Colon (tissue), 2 donors: ENCODE data around the gene DAZAP1.
"Not testable (repeated sequence)": the region's sequence is repeated elsewhere in the genome, so short reads cannot be mapped to it uniquely, and the experiment has no call there.

Source experiments
- FAIRE-seq: peaks from 2 replicates; lab custom pipeline; 2012; peaks lifted over from hg19 to GRCh38; lab: Jason Lieb, UNC
- donor health status: control.
- donor health status: control.

The DAZAP1 gene

DNA sequence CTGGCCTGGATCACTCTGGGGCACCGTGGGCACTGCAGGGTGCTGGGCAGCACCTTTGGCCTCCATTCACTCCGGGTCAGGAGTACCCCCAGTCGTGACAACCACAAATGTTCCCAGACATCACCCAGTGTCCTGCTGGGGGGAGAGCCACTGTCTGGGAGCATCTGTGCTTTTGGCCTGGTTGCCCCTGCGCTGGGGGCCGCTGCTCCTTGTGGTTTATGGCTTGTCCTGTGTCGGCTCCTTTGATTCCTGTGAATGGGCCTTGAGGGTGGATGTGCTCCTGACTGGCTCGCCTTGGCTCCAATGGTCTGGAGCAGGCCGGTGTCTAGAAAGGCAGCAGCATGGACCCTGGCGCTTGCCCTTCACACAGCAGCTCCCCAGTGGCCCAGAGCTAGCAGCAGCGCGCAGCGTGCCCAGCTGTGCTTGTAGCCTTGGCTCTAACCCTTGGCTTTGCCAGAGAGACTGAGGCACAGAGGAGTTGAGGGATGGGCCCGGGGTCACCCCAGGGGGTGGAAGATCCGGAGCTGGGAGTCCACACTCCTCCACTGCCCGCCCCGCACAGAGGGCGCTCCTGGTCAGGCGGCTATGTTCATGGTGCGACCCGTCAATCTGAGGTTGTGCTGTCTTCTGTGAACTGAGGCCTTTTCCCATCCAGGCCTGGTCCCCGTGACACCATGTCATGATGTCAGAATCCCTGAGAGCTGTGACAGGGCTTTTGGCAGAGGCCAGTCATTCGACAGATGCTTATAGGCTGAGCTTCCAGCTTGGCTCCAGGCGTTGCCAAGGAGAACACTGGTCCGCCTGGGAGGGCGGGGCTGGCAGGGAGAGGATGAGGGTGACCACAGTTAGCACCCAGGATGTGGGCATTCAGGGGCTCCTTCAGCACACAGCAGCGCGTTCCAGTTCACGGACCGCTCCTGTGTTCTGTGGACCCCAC is 4.1 kb downstream of the DAZAP1 start:
- FAIRE-seq: no peak

- no peak for FAIRE-seq
Measured at GRCh38 chr19:1412323-1412923, 5.0 kb downstream of the DAZAP1 start.

DNA sequence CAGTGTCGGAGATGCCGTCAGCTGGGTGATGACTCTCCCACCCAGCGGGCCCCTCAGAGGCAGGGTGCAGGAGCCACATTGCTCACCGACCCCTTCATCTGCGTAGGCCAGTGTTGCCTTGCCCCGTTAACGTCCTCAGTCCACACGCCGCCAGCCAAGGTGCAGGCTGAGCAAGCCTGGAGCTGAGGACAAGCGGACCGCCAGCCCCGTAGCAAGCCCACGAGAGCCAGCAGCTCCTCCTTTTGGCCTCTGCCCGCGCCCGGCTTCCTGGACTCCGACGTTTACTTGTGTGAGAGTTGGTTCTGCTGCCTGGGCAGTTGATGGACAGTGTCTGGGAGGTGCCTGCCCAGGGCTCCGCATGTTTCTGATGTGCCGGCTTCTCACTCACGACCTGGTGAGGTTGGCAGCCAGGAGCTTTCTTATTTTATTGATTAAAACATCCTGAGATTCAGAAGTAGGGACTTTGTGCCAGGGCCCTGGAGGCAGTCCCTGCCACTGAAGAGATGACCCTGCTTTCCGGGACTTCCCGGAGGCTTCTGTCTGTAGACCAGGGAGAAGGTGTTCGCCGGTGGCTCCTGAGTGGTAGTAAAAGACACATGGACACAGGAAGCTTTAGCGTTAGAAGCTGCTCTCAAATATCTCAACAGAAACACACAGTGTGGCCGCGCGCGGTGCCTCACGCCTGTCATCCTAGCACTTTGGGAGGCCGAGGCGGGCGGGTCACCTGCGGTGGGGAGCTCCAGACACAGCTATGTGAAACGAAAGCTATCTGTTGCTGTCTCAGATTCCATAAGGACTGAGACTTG is 5.8 kb downstream of the DAZAP1 start:
- no peak for FAIRE-seq

GRCh38 chr19:1416014-1416841 is 8.8 kb downstream of the DAZAP1 start:
- FAIRE-seq: no peak

DNA sequence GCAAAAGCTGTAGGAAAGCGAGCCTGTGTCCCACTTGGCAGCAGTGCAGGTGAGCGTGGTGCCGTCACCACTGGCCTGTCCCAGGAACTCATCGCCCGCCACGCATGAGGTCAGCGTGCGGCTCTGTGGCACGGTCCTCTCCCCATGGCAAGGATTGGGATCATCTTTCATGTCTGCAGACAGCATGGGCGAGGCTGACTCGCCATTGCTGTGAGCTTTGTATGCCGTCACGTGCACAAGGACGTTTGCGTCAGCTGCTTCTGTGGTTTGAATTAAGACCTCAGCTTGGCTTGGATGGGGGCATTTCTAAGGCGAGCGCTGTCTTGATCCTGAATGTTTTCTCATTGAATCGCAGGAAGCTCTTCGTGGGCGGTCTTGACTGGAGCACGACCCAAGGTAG is 9.8 kb downstream of the DAZAP1 start:
- no peak for FAIRE-seq

DNA sequence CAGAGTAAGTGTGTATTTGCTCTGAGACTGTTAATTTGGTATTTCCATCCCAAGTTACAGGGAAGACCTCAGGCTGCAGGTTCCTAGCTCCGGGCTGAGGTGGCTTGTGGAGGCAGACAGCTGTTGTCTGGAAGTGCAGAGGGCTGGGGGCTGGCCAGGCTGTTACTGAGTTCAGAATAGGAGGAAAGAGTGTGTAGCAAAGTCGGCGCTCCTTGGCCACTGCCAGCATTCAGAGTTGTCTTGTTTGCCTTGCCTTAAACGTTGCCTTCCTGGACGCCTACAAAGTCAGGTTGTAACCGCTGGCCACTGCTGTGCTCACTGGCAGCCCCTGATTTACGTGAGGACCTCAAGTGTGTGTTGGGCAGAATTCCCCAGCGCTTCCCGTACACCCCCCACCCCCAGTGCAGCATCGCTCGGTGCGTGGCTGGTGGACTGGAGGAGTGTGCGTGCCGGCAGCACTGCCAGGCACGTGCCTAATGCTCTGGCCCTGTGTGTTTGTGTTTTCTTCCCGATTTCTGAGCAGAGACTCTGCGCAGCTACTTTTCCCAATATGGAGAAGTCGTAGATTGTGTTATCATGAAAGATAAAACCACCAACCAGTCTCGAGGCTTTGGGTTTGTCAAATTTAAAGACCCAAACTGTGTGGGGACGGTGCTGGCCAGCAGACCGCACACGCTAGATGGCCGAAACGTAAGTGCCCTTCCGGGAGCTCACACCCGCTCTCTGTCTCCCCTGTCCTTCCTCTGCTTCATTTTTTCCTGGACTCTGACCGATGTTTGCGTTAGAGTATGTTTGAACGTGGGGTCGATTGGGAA is 10.5 kb downstream of the DAZAP1 start:
- FAIRE-seq: no peak

DNA sequence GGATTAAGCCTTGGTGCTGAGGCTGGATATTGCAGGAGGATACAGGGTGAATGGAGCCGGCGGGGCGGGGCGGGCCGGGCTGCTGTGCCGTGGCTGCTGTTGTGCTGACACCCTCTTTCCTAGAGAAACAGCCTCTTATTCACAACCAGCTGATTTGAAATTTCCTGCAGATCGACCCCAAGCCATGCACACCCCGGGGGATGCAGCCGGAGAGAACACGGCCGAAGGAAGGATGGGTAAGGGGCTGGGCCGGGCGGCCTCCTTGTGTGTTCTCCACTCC is 11.1 kb downstream of the DAZAP1 start:
- FAIRE-seq: no peak

GRCh38 chr19:1418951-1419738 is 11.8 kb downstream of the DAZAP1 start:
- FAIRE-seq: no peak

DNA sequence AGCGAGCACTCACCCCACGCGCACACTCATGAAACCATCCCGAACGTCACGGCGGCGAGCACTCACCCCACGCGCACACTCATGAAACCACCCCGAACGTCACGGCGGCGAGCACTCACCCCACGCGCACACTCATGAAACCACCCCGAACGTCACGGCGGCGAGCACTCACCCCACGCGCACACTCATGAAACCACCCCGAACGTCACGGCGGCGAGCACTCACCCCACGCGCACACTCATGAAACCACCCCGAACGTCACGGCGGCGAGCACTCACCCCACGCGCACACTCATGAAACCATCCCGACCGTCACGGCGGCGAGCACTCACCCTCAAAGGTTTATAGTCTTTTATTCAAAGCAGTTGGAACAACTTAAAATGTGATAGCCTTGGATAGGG is 12.7 kb downstream of the DAZAP1 start:
- not testable (repeated sequence) for FAIRE-seq

DNA sequence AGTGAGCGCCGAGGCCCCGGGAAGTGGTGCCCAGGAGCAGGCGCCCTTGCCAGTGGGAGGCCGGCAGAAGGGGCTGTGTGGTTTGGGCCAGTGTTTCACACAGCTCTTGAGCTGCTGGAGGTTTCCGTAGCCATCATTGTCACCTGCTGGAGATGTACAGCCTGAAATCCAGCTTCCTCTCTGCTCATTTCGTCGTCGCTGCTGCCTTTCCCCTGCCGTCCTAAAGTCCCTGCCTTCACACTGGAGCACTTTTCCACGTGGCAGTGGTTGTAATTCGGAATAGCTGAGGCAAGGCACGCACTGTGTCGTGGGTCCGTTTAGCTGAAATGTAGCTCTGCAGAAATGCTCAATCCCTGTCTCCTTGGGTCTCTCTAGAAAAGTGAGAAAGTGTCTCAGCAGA is 13.2 kb downstream of the DAZAP1 start:
- FAIRE-seq: no peak

DNA sequence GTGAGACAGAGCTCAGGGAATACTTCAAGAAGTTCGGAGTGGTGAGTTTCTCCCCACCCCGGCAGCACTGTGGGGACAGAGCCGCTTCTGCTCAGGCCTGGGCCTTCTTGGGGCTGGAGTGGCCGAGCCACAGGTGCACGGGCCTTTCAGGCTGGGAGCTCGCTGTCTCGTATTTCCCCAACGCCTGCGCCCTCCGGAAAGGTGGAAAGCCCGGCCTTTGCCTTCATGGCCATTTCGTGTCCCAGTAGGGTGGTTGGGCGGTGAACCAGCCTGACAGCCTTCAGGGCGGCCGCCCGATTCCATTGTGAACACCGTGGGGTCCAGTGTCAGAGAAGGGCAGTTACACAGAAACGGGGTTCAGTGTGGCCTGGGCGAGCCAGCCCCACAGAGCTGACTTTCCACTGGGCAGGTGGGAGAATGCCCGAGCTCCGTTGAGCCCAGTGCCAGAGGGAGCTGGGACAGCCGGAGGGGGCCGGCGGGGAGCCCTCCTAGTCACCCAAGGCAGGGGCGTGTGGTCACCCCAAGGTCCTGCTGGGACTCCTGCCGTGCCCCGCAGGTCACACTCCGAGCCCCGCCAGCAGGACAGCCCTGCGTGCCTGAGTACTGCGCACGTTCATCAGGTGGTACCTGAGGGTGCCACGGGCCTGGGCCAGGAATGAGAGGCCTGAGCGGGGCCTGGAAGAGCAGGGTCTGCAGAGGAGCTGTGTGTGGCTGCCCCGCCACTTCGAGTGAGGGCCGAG is 14.0 kb downstream of the DAZAP1 start:
- FAIRE-seq: no peak

DNA sequence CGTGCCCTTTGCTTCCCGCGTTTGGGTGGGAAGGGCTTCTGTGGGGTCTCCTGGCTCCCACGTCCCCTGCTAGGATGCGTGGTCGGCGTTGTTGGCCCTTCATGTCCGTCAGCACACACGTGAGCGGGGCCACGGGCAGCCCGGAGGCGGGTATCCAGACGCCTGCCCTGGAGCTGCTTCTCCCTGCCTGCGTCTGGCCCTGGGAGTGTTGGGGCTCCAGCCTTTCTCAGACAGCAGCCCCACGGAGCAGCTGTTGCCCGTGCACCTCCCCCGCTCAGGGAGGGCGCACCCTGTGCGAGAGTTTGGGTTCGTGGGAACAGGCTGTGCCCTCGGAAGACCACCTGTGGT is 14.5 kb downstream of the DAZAP1 start:
- no peak for FAIRE-seq

DNA sequence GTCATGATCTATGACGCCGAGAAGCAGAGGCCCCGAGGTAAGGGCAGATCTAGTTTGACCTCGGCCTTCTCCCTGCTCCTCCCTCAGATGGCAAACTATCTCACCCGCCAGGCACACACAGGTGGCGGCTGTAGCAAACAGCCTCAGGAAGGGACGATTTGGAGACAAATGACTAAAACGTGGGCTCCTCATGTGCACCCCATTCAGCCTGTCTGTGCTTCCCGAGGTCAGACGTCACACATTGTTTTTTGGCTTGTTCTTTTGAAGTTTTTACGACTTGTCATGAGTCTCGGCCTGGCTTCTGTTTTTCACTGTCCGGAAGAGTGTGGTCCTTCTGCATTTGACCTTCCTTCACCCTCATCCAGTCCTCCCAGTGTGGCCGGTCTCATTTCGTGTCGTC is 15.0 kb downstream of the DAZAP1 start:
- no peak for FAIRE-seq

GRCh38 chr19:1422943-1423342 is 15.6 kb downstream of the DAZAP1 start:
- no peak for FAIRE-seq

DNA sequence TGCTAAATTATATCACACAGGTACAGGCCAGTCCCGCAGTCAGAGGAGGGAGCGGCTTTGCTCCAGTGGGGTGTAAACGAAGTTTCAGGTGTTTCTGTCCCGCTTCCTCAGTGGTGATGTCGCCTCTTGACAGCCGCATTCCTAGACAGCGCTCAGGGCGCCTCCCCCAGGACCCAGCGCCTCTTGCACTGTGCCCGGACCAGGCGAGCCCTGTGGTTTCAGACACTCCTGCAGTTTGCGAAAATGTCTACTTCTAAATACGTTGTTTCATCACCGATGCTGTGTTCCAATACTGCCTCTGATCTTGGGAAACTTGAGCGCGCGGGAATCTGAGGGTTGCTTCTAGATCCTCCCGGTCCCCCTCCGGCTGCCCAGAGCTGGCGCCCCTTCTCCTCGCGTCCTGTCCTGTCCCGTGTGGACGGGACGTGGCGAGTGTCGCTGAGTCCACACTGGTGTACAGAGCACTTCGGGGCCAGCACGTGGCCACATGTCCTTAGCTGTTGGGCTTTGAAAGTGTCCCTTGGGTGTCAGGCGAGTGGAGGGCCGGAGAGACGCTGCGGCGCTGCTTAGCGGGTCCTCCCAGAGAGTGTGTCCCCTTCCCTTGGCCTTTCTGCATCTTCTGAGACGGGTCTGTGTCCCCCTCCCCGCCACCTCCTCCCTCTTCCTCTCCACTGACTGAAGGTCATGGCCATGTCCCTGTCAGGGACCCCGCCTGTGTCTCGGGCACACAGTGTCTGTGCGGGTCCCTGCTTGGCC is 16.2 kb downstream of the DAZAP1 start:
- FAIRE-seq: no peak

- no peak for FAIRE-seq
Measured at GRCh38 chr19:1424192-1424955, 17.0 kb downstream of the DAZAP1 start.

DNA sequence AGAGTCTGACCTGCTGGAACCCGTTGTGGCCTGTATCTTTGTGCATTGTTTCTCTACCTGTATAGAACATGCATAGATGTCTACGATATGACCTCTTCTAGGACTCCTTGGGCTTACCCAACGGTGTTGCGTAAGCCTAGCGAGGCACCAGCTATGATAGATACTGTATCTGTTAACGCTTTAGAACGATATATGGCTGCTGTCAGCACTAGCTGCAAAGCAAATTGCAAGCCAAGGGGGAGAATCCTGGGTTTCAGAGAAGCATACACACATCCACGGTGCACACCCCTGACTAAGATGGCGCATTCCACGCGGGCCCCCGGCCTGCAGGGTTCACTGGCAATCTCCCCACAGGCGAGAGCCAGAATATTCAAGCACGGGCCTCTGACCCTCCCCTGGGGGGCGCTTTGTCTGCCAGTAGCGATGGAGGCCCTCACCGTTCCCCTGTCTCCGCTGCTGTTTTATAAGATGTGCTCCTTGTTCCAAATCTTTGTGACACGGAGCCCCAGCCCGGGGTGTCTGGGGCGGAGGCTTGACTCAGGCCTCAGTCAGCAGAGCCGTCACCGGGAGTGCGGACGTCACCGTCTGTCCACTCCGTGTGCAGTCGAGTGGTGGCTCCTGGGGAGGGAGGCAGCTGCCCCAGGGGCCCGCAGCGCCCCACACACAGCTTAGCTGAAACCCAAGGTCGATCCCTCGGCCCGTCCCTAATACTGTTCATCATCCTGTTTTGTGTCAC is 17.9 kb downstream of the DAZAP1 start:
- no peak for FAIRE-seq

DNA sequence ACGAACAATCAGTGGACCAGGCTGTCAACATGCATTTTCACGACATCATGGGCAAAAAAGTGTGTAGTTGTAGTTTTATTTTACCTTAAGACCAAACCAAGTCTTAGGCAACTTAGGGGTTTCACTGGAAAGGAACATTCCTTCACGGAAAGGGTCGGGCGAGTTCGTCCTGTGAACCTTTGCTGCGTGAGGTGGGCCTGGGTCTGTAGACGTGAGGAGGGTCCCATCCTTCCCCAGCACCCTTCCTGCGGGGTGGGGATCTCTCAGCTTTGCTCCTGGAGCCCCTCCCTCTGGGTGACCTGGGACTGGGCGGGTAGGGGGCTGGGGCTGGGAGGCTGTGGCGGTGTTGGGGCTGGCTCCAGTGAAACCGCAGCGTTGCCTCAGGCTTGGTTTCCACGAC is 18.5 kb downstream of the DAZAP1 start:
- no peak for FAIRE-seq
